ENCODE data around the gene BRD9. TPM values are rescaled to one million over a fixed set of nuclear protein-coding genes. Genes with fewer than 3 reads are reported as not detected.

BRD9 gene
- total and polyA plus RNA-seq, 2 donors (not counting 3 experiments of a cell fraction or from before 2014, with no cell fraction given): 17.6 to 67.6 TPM

DNA sequence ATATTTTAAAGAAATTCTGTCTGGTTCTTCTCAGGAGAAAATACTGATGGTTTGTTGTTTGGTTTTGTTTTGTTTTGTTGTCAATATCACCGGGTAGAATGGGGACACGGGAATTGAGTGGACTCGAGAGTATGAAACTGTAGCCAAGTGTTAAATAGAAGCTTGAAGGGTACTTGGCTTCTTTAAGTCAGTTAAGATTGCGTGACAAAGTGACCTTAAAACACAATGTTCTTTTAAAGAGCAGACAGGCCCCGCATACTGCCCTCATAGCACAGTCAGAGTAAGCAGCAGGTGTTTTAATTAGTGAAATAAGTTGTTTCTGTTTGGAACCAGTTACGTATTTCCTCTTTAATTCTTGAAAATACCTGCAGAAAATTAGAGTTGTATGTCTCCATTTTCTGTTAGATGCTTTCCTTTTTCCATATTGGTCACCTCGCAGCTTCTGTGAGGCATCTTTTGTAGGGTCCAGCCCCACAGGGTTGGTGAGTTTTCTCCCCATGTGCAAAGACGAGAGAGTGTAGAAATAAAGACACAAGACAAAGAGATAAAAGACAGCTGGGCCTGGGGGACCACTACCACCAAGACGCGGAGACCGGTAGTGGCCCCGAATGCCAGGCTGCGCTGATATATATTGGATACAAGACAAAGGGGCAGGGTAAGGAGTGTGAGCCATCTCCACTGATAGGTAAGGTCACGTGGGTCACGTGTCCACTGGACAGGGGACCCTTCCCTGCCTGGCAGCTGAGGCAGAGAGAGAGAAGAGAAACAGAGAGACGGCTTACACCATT lies 9.7 kb upstream of the BRD9 start:
- Histone ChIP-seq H3K27me3 (ENCODE audit: control insufficient read depth in 2 of 2, insufficient read depth in 2 of 2, low read length in 2 of 2) (no peaks in the 10 kb centered on the region), H3K79me2 (ENCODE audit: control insufficient read depth, insufficient read depth, low read length) (peaks cover 2% of the 10 kb centered on the region)

GRCh38 chr5:900781-901180 lies 8.2 kb upstream of the BRD9 start:
- Histone ChIP-seq H4K20me1 (replicated peaks; ENCODE audit: control insufficient read depth, extremely low read depth, insufficient read depth, low read length) (no peaks in the 10 kb centered on the region), H3K4me1 (ENCODE audit: control insufficient read depth, extremely low read depth, insufficient read depth, low read length) (no peaks in the 10 kb centered on the region), H3K9me3 (replicated peaks; ENCODE audit: control insufficient read depth, insufficient read depth, low read length) (no peaks in the 10 kb centered on the region), H3K9me1 (replicated peaks; ENCODE audit: control insufficient read depth, extremely low read depth, insufficient read depth, low read length) (no peaks in the 10 kb centered on the region), H3K27me3 (ENCODE audit: control insufficient read depth in 2 of 2, insufficient read depth in 2 of 2, low read length in 2 of 2) (no peaks in the 10 kb centered on the region), H3K9ac (replicated peaks; ENCODE audit: extremely low read depth, insufficient read depth, low read length) (no peak overlapping the region), H3K4me3 (replicated peaks in 1 of 3; ENCODE audit: insufficient read depth in 1 of 3, low read depth in 1 of 3, low read length in 3 of 3) (no peak overlapping the region), H3K79me2 (ENCODE audit: control insufficient read depth, insufficient read depth, low read length) (peaks cover 8% of the 10 kb centered on the region), H3K4me2 (ENCODE audit: insufficient read depth, low read length) (no peak overlapping the region), H3K36me3 (ENCODE audit: control insufficient read depth in 2 of 2, extremely low read depth in 1 of 2, insufficient read depth in 2 of 2, low read length in 2 of 2) (no peaks in the 10 kb centered on the region), H3K27ac (ENCODE audit: insufficient read depth, low read depth, low read length) (no peak overlapping the region), H2AFZ (ENCODE audit: low read depth, low read length) (no peak overlapping the region)
- no peak for FAIRE-seq
- POLR2A ChIA-PET: no interaction called here
- no TSS peak for BruUV-seq (replicated peaks)
- intact Hi-C loops (cut with micrococcal nuclease) (no loop called here), dilution Hi-C loops (cut with MboI; ENCODE audit: extremely low pct_ligation_motif_present, low sequenced_read_pairs) (no loop called here)
- CTCF ChIA-PET: interaction anchor here (1.2 to 5.0 kb wide), 5 partner anchors 8 to 452 kb away, joined by 3 to 101 read pairs (median 4); partner anchors contain the start of genes BRD9 and TRIP13
- TF ChIP-seq JUN (IDR thresholded peaks at IDR 0.05; ENCODE audit: borderline replicate concordance, insufficient read depth, insufficient read length, low read depth): no peak
- no peak for TF ChIP-seq MYC (IDR thresholded peaks at IDR 0.05; ENCODE audit: low read depth, low read length)
- TF ChIP-seq FOS (IDR thresholded peaks at IDR 0.05; ENCODE audit: borderline replicate concordance, insufficient read depth, low read length): no peak
- TF ChIP-seq POLR2AphosphoS5 (IDR thresholded peaks at IDR 0.05; ENCODE audit: insufficient read depth, low read depth, low read length): no peak
- TF ChIP-seq CTCF (IDR thresholded peaks at IDR 0.05; ENCODE audit: extremely low read depth in 1 of 2, insufficient read depth in 1 of 2, low read depth in 1 of 2, low read length in 2 of 2): no peak
- TF ChIP-seq, protein P1, sequence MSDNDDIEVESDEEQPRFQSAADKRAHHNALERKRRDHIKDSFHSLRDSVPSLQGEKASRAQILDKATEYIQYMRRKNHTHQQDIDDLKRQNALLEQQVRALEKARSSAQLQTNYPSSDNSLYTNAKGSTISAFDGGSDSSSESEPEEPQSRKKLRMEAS (IDR thresholded peaks at IDR 0.05; ENCODE audit: insufficient read depth, insufficient read length): no peak
- TF ChIP-seq POLR2A (IDR thresholded peaks at IDR 0.05; ENCODE audit: low read depth, low read length): no peak
- no peak for TF ChIP-seq GATA2 (IDR thresholded peaks at IDR 0.05; ENCODE audit: insufficient read depth, insufficient read length, low read depth, low read length)
- TF ChIP-seq EZH2 (IDR thresholded peaks at IDR 0.05; ENCODE audit: borderline replicate concordance, low read depth, low read length, severe bottlenecking): no peak
- DNase-seq (ENCODE audit: low read depth, low spot score): no peak

More for the DNA sequence above, 9.7 kb upstream of the BRD9 start:
- H3K4me1 ChIP-seq (ENCODE audit: control insufficient read depth, extremely low read depth, insufficient read depth, low read length): no peaks in the 10 kb centered on the region
- no TSS peak for BruUV-seq (replicated peaks)
- H3K9ac ChIP-seq (replicated peaks; ENCODE audit: extremely low read depth, insufficient read depth, low read length): no peak overlapping the region
- no peaks in the 10 kb centered on the region for H3K9me3 ChIP-seq (replicated peaks; ENCODE audit: control insufficient read depth, insufficient read depth, low read length)
- H2AFZ ChIP-seq (ENCODE audit: low read depth, low read length): no peak overlapping the region
- peaks cover 0 to 2% of the 10 kb centered on the region in 2 experiments for H3K36me3 ChIP-seq (ENCODE audit: control insufficient read depth in 2 of 2, extremely low read depth in 1 of 2, insufficient read depth in 2 of 2, low read length in 2 of 2)
- POLR2A ChIA-PET: no interaction called here
- intact Hi-C loops (cut with micrococcal nuclease) (loop anchor here (2.0 kb wide), 1 partner anchor 232 kb away; no protein-coding TSS in a partner anchor), dilution Hi-C loops (cut with MboI; ENCODE audit: extremely low pct_ligation_motif_present, low sequenced_read_pairs) (no loop called here)
- no peak for DNase-seq (ENCODE audit: low read depth, low spot score)
- H3K9me1 ChIP-seq (replicated peaks; ENCODE audit: control insufficient read depth, extremely low read depth, insufficient read depth, low read length): no peaks in the 10 kb centered on the region
- FAIRE-seq: no peak
- no peak overlapping the region for H3K4me2 ChIP-seq (ENCODE audit: insufficient read depth, low read length)
- H3K4me3 ChIP-seq (replicated peaks in 1 of 3; ENCODE audit: insufficient read depth in 1 of 3, low read depth in 1 of 3, low read length in 3 of 3): no peak overlapping the region
- H4K20me1 ChIP-seq (replicated peaks; ENCODE audit: control insufficient read depth, extremely low read depth, insufficient read depth, low read length): no peaks in the 10 kb centered on the region
- CTCF ChIA-PET: interaction anchor here (0.6 to 5.0 kb wide), 12 partner anchors 9 to 586 kb away, joined by 3 to 101 read pairs (median 4); partner anchors contain the start of genes BRD9 and TRIP13
- H3K27ac ChIP-seq (ENCODE audit: insufficient read depth, low read depth, low read length): no peak overlapping the region
- no peak for TF ChIP-seq POLR2A (IDR thresholded peaks at IDR 0.05; ENCODE audit: low read depth, low read length)
- TF ChIP-seq POLR2AphosphoS5 (IDR thresholded peaks at IDR 0.05; ENCODE audit: insufficient read depth, low read depth, low read length): no peak
- TF ChIP-seq FOS (IDR thresholded peaks at IDR 0.05; ENCODE audit: borderline replicate concordance, insufficient read depth, low read length): no peak
- TF ChIP-seq GATA2 (IDR thresholded peaks at IDR 0.05; ENCODE audit: insufficient read depth, insufficient read length, low read depth, low read length): no peak

Measured in endothelial cell of umbilical vein (primary cell).